ENCODE measurements around the gene ZNF683. TPM values are rescaled to one million over a fixed set of nuclear protein-coding genes. Genes with fewer than 3 reads are reported as not detected.
"Not testable (repeated sequence)": the region's sequence is repeated elsewhere in the genome, so short reads cannot be mapped to it uniquely, and the experiment has no call there.

ZNF683 gene
- total RNA-seq, 1 experiment from 2014 or later = not detected

DNA sequence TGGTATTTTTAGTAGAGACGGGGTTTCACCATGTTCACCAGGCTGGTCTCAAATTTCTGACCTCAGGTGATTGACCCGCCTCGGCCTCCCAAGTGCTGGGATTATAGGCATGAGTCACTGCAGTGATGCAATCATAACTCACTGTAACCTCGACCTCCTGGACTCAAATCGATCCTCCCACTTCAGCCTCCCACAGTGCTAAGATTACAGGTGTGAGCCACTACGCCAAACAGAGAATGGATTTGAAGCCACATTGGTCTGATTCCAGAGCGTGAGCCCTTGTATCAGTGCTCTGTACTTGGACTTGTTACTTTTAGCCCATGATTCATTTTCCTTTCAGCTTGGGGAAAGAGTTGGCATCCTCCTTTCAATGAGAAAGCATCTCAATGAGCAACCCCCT lies 14.9 kb upstream of the ZNF683 start:
- H3K9me3 ChIP-seq (ENCODE audit: low read length) = no peaks in the 10 kb centered on the region
- H3K4me1 ChIP-seq (ENCODE audit: insufficient read depth, low read length) = peaks cover 29% of the 10 kb centered on the region
- no TSS peak for BruUV-seq (replicated peaks)
- H3K9me2 ChIP-seq (replicated peaks; ENCODE audit: low read length) = no peaks in the 10 kb centered on the region
- ChIA-PET CTCF (no interaction called here), POLR2A (ENCODE audit: unreplicated experiment) (no interaction called here)
- TF ChIP-seq, protein P1, sequence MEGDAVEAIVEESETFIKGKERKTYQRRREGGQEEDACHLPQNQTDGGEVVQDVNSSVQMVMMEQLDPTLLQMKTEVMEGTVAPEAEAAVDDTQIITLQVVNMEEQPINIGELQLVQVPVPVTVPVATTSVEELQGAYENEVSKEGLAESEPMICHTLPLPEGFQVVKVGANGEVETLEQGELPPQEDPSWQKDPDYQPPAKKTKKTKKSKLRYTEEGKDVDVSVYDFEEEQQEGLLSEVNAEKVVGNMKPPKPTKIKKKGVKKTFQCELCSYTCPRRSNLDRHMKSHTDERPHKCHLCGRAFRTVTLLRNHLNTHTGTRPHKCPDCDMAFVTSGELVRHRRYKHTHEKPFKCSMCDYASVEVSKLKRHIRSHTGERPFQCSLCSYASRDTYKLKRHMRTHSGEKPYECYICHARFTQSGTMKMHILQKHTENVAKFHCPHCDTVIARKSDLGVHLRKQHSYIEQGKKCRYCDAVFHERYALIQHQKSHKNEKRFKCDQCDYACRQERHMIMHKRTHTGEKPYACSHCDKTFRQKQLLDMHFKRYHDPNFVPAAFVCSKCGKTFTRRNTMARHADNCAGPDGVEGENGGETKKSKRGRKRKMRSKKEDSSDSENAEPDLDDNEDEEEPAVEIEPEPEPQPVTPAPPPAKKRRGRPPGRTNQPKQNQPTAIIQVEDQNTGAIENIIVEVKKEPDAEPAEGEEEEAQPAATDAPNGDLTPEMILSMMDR (conservative IDR thresholded peaks at IDR 0.05; ENCODE audit: low read depth, low read length) = no peak
- TF ChIP-seq EZH2phosphoT487 (IDR thresholded peaks at IDR 0.05; ENCODE audit: borderline replicate concordance, low read length) (no peak), EZH2 (IDR thresholded peaks at IDR 0.05; ENCODE audit: low read length, unreplicated experiment) (no peak)
- H3K79me2 ChIP-seq (ENCODE audit: low read length) = no peaks in the 10 kb centered on the region
- no peaks in the 10 kb centered on the region for H3K36me3 ChIP-seq (ENCODE audit: low read depth, low read length)
- ATAC-seq (peak; percentile 84), DNase-seq (peak; percentile 97)
- H3K4me2 ChIP-seq (ENCODE audit: low read length) = no peak overlapping the region
- peak overlapping the region; percentile 50 for H3K27ac ChIP-seq (ENCODE audit: low read length)
- no peaks in the 10 kb centered on the region for H4K20me1 ChIP-seq (ENCODE audit: low read length)
- H3F3A ChIP-seq (ENCODE audit: low read length, unreplicated experiment) = no peaks in the 10 kb centered on the region
- H3K9ac ChIP-seq (ENCODE audit: low read length) = no peak overlapping the region
- no peaks in the 10 kb centered on the region for H3K27me3 ChIP-seq (ENCODE audit: low read length)
- H3K4me3 ChIP-seq (ENCODE audit: low read length) = no peak overlapping the region
- intact Hi-C loops (cut with micrococcal nuclease) = no loop called here
- H2AFZ ChIP-seq (ENCODE audit: low read length) = no peak overlapping the region

DNA sequence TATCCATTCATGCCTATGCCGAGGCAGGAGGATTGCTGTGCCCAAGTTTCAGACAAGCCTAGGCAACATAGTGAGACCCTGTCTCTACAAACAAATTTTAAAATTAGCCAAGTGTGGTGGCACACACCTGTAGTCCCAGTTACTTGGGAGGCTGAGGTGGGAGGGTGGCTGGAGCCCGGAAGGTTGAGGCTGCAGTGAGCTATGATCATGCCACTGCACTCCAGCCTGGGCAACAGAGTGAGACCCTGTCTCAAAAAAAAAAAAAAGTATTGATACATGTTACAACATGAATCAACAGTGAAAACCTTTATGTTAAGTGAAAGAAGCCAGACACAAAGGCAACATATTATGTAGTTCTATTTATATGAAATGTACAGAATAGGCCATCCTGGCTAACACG lies 12.5 kb upstream of the ZNF683 start:
- H3K79me2 ChIP-seq (ENCODE audit: low read length); POLR2A ChIA-PET (ENCODE audit: unreplicated experiment); H3K36me3 ChIP-seq (ENCODE audit: low read depth, low read length); H3K27ac ChIP-seq (ENCODE audit: low read length); H3K9ac ChIP-seq (ENCODE audit: low read length); H3K4me3 ChIP-seq (ENCODE audit: low read length); DNase-seq; H3K9me2 ChIP-seq (replicated peaks; ENCODE audit: low read length); H3K9me3 ChIP-seq (ENCODE audit: low read length); ATAC-seq; H4K20me1 ChIP-seq (ENCODE audit: low read length); H3K4me2 ChIP-seq (ENCODE audit: low read length); H2AFZ ChIP-seq (ENCODE audit: low read length); intact Hi-C loops (cut with micrococcal nuclease); H3K27me3 ChIP-seq (ENCODE audit: low read length); H3F3A ChIP-seq (ENCODE audit: low read length, unreplicated experiment); BruUV-seq (replicated peaks); CTCF ChIA-PET: not testable (repeated sequence)
- peaks cover 29% of the 10 kb centered on the region for H3K4me1 ChIP-seq (ENCODE audit: insufficient read depth, low read length)

DNA sequence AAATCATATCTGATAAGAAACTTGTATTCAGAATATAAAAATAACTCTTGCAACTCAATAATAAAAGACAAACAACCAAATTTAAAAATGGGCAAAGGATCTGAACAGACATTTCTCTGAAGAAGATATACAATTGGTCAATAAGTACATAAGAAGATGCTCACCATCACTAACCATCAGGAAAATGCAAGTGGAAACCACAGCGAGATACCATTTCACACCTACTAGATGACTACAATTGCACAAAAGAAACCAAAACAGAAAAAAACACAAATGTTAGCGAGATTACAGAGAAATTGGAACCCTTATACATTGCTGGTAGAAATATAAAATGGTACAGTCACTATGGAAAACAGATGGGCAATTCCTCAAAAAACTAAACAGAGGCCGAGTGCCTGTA lies 11.5 kb upstream of the ZNF683 start:
- TF ChIP-seq, protein P1 (conservative IDR thresholded peaks at IDR 0.05; ENCODE audit: low read depth, low read length) = no peak
- TF ChIP-seq EZH2 (IDR thresholded peaks at IDR 0.05; ENCODE audit: low read length, unreplicated experiment) (no peak), EZH2phosphoT487 (IDR thresholded peaks at IDR 0.05; ENCODE audit: borderline replicate concordance, low read length) (no peak)
- DNase-seq = no peak
- H3K4me3 ChIP-seq (ENCODE audit: low read length) = no peak overlapping the region
- no peak overlapping the region for H3K9ac ChIP-seq (ENCODE audit: low read length)
- H3K27me3 ChIP-seq (ENCODE audit: low read length) = no peaks in the 10 kb centered on the region
- intact Hi-C loops (cut with micrococcal nuclease) = no loop called here
- no peaks in the 10 kb centered on the region for H3K9me3 ChIP-seq (ENCODE audit: low read length)
- H3K4me1 ChIP-seq (ENCODE audit: insufficient read depth, low read length) = peaks cover 28% of the 10 kb centered on the region
- H3K36me3 ChIP-seq (ENCODE audit: low read depth, low read length) = no peaks in the 10 kb centered on the region
- ChIA-PET CTCF (no interaction called here), POLR2A (ENCODE audit: unreplicated experiment) (no interaction called here)
- H3K79me2 ChIP-seq (ENCODE audit: low read length) = no peaks in the 10 kb centered on the region
- no peak overlapping the region for H2AFZ ChIP-seq (ENCODE audit: low read length)
- ATAC-seq = no peak
- H3F3A ChIP-seq (ENCODE audit: low read length, unreplicated experiment) = no peaks in the 10 kb centered on the region
- H3K9me2 ChIP-seq (replicated peaks; ENCODE audit: low read length) = no peaks in the 10 kb centered on the region
- H3K27ac ChIP-seq (ENCODE audit: low read length) = no peak overlapping the region
- no peaks in the 10 kb centered on the region for H4K20me1 ChIP-seq (ENCODE audit: low read length)
- no peak overlapping the region for H3K4me2 ChIP-seq (ENCODE audit: low read length)
- no TSS peak for BruUV-seq (replicated peaks)

Measured in PC-3 (cell line).